ENCODE data around the gene MSI2.
A peak's percentile ranks its signal among the peaks of the same experiment; 100 is the strongest.

GRCh38 chr17:57404073-57404472 lies 147.8 kb downstream of the MSI2 start:
- no peak for TF ChIP-seq POLR2A (IDR thresholded peaks at IDR 0.05)
- peak in 3 of 4 donors; percentile 10 to 25 (median 13) for TF ChIP-seq CTCF (IDR thresholded peaks at IDR 0.05)

Measured in right lobe of liver (tissue), 4 donors.